Muscle of arm (tissue), 12 donors: Measurements from ENCODE around the gene ZNF653. TPM values are rescaled to one million over a fixed set of nuclear protein-coding genes. Genes with fewer than 3 reads are reported as not detected.
A peak's percentile ranks its signal among the peaks of the same experiment; 100 is the strongest.
"Not testable (repeated sequence)": the region's sequence is repeated elsewhere in the genome, so short reads cannot be mapped to it uniquely, and the experiment has no call there.

Experiments
- DNase-seq: peaks from one replicate; pipeline ENCODE4 v3.0.0-alpha.2; 2013
- polyA plus RNA-seq, 12 donors: library from polyadenylated mRNA; unstranded; fragments of 120-200 nt; gene quantifications; one replicate each; pipeline ENCODE4 v1.2.1, GENCODE V29; 2013; ENCODE audit not compliant: insufficient read length in 12 of 12

ZNF653 gene
- polyA plus RNA-seq, 12 donors = 2.7 to 9.3 (median 4.6) TPM; not detected in 2

DNA sequence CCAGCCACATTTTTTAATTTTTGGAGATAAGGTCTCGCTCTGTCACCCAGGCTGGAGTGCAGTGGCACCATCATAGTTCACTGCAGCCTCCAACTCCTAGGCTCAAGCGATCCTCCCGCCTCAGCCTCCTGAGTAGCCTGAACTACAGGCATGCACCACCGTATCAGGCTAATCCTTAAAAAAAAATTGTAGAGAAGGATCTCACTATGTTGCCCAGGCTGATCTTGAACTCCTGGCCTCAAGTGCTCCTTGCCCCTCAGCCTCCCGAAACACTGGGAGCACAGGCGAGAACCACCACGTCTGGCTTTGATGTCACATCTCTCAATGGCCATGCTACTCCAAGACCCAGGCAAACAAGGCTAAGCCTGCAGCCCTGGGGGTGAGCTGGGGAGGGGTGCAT, 49.0 kb downstream of the ZNF653 start:
- no peak for DNase-seq

DNA sequence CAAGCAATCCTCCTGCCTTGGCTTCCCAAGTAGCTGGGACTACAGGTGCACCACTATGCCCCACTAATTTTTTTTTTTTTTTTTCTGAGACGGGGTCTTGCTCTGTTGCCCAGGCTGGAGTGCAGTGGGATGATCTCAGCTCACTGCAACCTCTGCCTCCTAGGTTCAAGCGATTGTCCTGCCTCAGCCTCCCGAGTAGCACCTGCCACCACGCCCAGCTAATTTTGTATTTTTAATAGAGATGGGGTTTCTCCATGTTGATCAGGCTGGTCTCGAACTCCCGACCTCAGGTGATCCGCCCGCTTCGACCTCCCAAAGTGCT, 50.4 kb downstream of the ZNF653 start:
- DNase-seq = not testable (repeated sequence)

DNA sequence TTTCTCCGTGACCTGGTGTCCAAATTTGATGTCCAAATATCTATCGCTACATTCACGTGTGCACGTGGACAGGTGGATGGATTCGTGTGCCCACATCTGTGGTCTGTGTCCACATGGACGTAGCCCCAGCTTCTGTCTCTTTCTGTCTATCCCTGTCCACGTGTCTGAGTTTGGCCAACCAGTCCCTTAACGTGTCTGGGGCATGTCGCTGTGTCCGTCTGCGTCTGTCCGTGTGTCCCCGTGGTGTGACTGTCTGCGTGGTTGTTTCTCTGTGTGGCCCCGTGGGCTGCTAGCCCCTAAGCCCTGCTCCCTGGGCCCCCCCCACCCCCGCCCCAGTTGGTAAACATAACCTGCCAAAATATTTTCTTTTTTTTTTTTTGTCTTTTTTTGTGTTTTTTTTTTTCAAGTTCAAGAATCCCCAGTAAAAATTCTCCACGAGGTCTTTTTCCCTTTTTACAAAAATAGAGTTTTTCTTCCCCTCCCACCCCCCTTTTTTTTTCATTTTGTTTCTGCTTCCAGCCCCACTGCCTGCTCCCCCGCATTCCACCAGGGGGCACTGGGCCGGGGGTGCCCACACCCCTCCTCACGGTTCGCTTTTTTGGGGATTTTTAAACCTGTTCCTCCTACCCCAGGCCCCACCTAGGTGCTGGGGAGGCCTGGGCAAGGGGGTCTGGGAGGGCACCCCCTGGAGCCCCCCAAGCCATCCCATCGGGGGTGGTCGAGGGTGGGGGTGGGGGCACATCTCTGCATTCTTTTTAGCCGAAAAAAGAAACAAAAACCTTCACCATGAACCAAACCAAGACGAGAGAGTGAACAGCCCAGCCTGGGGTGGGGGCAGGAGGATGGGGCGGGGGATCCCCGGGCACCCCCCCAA, 51.9 kb downstream of the ZNF653 start:
- no peak for DNase-seq

DNA sequence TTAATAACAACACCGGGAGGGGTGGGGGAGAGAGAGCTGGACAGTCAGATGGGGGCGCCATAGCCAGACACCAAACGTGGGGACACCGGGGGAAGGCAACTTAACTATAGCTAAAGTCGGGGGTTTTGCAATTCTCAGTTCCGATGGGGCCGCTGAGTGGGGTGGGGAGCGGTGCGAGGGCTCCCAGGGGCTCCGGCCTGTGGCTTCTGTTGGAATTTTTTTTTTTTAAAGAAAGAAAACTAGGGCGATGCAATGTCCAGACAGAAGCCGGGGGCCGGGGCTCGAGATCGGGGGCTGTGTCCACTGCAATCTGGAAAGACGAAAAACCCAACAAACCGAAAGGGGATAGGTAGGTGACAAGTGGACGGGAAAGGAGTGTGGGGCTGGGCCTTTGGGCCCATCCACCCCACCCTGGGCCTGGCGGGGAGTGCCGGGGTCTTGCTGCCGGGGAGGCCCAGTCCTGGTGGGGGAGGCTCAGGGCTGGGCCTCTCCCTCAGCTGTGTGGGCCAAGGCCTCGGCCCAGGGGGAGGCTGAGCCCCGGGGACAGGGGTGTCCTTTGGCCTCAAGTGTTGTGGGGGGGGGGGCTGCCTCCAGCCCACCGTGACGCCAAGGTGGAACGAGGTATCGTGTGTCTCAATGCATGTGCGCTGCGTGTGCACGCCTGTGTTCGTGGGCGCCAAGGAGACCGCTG, 52.9 kb downstream of the ZNF653 start:
- DNase-seq = no peak

DNA sequence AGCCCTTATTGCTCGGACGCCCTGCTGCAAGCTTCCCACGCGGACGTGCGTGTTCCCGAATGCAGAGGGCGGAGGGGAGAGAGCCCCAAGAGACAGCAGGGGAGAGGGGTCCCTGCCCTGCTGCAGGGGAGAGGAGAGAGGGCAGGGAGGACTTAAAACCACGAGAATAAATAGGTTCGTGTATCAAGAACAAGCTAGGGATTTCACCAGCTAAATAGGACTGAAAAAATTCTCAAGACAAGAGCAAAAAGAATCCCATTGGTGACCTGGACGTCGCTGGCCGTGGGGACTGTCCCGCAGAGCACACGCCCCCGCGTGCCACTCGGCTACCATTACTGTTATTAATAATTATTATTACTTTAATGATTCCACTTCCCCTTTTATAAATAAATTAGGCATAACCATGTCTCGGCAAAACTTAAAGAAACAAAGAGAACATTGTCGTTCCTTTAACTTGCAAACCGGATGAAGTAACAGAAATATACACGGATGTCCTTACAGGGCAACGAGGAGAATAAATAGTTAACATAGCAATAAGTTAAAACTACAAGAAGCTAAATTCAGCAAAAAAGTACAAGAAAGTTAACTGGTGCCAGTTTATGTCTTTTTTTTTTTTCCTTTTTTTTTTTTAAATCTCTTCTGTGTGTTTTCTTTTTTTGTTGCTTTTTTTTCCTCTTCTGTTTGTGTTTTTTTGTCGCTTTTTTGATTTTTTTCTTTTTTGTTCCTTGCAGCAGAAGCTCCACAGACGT, 53.6 kb downstream of the ZNF653 start:
- no peak for DNase-seq

DNA sequence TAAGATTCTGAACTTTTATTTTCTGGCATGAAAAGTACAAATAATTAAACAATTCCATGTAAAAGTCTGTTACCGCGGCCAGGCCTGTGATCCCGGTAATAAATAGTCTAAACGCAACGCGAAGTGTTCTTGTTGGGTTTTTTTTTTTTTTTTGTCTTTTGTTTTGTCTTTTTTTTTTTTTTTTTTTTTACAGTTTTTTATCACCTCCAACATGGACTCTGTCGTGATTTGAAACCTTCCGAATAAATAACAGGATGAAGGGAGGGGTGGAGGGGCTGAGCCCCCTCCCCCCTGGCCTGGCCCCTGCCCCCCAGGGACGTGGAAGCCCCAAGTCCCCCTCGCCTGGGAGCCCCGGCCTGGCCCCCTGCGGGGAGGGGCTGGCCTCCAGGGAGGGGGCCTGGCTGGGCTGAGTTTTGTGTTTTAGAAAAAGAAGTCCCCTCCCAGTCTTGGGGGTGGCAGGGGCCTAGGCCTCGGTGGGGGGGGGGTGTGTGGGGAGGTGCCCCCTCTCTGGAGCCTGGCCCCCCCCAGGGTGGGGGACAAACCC, 54.2 kb downstream of the ZNF653 start:
- no peak for DNase-seq

DNA sequence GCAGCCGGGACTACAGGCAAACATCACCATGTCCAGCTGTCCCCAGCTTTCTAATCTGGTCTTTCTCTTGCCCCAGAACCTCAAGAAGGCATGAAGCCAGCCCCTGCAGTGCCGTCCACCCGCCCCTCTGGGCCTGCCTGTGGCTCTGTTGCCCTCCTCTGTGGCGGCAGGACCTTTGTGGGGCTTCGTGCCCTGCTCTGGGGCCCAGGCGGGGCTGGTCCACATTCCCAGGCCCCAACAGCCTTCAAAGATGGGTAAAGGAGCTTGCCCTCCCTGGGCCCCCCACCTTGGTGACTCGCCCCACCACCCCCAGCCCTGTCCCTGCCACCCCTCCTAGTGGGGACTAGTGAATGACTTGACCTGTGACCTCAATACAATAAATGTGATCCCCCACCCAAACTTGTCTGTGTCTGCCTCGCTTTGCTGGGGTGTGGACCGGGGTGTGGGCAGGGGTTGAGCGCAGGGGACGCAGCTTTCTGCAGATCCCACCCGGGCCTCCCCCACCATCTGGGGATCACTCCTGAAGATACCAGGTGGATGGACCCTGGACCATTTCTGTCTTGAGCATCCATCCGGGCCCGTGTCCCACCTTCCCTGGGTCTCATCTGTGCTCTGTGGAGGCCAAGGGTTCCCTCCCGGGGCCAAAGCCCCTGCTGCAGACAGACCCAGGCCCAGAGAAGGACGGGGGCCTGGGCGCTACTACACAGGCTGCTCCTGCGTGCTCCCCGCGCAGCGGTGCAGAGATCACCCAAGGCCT, 54.9 kb downstream of the ZNF653 start:
- no peak for DNase-seq

DNA sequence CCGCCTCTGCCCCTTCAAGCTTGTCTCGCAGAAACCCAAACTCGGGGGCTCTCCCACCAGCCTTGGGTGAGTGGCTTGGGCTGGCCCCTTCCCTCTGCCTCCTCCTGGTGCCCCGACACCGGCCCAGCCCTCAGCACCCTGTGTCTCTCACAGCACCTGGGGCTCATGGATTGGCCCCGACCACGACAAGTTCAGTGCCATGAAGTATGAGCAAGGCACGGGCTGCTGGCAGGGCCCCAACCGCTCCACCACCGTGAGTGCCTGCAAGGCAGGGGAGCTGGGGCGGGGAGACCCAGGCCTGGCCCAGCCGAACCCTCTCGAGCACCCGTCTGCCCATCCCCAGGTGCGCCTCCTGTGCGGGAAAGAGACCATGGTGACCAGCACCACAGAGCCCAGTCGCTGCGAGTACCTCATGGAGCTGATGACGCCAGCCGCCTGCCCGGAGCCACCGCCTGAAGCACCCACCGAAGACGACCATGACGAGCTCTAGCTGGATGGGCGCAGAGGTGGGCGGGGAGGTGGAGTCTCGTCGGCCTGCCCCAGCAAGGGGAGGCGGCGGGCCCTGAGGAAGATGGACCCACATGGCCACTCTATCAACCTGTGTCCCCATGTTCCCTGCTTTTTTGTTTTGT, 56.6 kb downstream of the ZNF653 start:
- no peak for DNase-seq

DNA sequence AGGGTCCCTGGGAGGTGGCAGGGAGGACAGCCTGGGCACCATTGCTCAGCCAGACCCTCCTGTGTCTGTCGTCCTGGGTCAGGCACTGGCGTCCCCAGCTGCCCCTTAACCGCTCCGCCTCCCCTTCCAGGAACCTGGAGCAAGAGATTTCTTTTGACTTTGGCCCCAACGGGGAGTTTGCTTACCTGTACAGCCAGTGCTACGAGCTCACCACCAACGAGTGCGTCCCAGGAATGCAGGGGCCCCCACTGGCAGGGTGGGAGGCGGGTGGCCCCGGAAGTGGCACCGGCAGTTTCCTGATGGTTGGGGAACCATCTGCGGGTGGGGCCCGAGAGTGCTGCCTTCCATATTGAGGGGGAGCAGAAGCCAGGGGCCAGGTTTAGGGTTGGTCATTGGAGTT, 57.2 kb downstream of the ZNF653 start:
- DNase-seq = no peak

DNA sequence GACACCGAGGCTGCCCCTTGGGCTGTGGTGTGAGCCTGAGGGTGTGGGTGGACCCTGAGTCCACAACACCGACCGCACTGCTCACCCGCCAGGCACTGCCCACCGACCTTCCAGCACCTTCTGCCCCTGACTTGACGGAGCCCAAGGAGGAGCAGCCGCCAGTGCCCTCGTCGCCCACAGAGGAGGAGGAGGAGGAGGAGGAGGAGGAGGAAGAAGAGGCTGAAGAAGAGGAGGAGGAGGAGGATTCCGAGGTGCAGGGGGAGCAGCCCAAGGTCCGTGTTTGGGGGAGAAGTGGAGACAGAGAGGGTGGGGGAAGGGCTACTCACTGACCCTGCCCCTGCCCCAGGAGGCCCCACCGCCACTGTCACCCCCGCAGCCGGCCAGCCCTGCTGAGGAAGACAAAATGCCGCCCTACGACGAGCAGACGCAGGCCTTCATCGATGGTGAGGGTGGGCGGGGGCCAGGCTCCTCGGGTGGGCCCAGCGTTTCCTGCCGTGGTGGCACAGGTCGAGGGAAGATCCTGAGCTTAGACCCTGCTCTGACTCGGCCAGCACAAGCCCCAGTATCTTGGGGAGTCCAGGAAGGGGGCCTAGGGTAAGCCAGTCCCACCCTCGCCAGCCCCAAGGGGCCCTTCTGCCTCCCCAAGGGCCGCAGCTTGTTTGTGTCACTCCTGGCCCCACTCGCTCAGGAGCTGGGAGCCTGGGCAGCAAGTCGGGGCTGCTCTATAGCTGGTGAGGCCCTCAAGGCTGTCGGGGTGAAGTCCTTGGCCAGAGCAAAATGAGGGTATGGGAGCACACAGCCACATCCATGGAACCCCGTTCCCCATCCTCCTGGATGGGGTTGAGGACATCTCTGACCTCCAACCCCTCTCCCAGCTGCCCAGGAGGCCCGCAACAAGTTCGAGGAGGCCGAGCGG, 58.0 kb downstream of the ZNF653 start:
- DNase-seq = no peak

DNA sequence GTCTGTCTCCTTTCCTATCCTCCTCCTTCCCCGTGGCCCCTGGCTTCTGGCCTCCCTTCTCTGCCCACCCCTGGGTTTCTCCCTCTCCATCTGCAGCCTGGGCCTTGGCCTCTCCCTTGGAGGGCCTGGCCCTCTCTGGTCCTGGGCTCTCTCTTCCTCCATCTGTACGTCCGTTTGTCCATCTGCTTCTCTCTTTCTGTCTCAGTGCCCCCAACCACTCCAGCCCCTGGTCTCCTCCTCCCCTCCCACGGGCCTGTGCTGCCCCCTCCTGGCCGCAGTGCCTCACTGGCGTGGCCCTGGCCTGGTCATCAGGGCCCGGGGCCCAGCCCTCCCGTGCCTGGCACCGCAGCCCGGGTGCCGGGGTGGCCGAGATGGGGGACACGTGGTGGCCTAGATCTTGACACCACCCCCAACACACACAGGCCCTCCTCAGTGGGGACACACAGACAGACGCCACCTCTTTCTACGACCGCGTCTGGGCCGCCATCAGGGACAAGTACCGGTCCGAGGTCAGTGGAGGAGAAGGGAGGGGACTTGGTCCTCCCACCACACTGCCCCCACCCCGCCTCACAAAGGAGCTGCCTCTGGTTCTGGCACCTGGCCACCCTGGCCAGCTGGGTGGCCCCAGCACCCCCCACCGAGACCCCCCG, 58.9 kb downstream of the ZNF653 start:
- DNase-seq = no peak

DNA sequence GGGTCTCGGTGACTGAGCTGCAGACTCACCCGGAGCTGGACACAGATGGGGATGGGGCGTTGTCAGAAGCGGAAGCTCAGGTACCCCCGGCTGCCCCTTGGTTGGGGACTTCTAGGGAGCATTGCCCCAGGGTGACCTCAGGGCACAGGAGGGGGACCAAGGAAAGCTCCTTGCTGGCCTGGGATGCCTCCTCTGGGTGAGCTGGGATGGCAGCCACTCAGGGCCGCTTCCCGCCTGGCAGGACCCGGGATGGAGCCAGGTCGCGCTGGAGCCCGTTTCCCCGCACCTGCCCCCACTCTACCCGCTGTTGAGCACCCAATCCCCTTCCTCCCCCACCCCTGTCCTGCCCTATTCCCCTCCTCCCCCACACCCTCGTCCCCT, 59.4 kb downstream of the ZNF653 start:
- no peak for DNase-seq

DNA sequence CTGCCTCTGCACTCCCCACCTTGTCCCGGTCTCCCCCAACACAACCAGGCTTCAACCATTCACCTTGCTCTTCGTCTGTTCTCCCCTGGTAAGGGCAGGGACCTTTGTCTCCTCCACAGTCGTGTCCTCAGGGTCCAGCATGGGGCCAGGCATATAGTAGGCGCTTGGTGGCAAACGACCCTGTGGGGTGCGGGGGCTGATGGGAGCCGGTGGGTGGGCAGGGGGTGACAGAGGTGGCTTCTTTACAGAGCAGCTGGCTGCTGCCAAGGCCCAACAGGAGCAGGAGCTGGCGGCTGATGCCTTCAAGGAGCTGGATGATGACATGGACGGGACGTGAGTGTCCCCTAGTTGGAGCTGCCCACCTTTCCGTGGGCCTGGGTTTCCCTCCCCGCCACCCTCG, 60.5 kb downstream of the ZNF653 start:
- no peak for DNase-seq

DNA sequence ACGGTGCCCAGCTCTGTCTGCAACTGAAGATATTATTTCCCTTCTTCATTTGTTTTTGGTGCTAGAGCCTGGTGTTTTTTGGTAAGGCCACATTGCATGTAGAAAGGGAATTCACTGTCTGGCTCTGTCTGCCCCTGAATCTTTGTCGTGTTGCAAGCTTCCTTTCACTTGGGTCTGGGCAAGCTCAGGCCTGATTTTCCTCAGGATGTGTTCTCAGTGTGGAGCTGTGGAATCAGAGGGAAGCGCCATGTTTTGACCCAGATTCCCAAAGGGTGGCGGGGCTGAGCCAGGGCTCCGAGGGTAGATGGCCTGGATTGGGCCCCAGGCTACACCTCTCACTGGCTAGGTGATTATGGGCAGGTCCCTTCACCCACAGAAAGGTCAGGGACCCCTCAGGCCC, 61.6 kb downstream of the ZNF653 start:
- no peak for DNase-seq

DNA sequence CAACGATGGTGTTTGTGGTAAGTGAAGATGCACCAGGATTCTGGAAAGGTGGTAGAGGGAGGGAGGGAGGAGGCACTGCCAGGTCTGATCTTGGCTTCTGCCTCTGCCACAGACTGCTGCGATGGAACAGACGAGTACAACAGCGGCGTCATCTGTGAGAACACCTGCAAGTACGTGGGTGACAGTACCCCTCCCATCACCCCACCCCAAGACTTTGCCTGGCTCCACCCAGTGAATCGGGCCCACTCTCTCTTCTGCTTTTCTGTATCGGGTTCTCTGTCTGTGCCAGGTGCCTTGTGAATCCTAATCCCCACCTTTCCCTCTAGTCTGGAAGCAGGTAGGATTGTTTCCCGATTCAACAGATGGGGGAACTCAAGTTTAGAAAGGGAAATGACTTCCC, 67.7 kb downstream of the ZNF653 start:
- no peak for DNase-seq

DNA sequence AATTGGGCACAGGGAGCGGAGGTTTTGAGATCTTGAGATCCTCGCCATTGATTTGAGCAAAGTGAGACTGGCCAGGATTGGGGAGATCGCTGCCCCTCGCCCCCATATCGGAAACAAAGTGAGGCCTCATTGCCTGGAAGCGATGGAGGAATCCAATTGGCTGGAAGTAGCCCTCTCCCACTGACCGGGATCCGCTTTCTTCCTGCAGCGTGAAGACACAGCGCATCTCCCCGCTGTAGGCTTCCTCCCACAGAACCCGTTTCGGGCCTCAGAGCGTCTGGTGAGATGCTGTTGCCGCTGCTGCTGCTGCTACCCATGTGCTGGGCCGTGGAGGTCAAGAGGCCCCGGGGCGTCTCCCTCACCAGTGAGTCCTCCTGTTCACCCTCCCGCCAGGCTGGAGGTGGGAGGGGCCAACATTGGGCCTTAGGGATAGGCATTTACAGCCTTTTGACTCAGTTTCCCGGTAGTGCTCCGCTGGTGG, 69.8 kb downstream of the ZNF653 start:
- no peak for DNase-seq

DNA sequence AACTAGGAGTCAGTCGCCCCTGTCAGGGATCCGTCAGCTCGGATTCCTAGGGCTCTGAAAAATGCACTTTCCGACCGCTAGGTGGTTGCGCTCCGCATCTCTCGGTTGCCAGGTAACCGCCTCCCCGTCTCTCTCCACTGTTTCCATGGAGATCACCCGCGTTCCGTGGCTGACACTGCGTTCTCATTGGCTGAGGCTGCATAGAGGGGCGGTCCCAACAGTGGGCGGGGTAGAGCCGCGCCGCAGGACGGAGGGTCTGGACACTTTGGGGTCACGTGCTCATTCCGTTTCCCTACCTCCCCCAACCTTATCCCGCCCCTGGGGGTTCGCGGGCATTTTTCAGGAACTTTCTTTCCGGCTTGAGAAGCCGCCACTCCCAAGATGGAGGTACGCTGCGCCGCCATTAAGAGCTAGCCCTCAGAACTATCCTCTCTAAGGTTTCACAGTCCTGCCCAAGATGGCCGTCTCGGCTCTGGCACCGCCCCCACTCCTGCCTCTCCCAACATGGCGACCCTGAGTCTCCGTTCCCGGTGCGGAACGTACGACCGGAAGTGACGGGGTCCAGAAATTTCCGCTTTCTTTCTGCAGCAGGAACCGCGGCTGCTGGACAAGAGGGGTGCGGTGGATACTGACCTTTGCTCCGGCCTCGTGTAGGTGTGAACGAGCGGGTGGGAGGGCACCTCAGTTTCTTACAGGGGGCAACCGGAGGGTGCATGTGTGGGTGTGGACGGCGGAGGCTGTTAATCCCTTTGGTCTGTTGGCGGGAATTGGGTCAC, 70.4 kb downstream of the ZNF653 start, which contains the start of the genes ODAD3 and PRKCSH:
Gene ODAD3, minus strand, starts transcription at position 65 of the 776 bp plus-strand sequence. CDS start 105 bp downstream, outside the sequence.
Gene PRKCSH, plus strand, starts transcription at position 579 of the 776 bp plus-strand sequence. CDS start 483 bp downstream, outside the sequence.
- peak; percentile 100 for DNase-seq

DNA sequence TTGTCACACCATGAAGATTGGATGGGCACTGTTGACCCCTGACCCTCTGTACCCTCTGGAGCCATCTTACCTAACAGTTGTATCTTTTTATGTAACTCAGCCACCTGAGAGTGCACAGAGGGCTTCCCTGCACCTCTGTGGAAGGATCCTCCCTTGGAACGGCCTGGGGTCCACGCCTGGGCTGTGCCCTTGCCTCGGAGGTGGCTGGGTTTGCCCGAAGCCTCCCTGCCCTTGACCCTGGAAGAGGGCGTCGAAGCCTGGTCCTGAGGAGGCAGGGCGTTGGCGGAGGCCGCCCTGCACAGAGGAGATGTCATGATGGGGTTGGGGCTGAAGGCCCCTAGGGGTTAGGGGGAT, 71.0 kb downstream of the ZNF653 start:
- no peak for DNase-seq
